Measurements from ENCODE around the gene ZNF319. TPM values are rescaled to one million over a fixed set of nuclear protein-coding genes. Genes with fewer than 3 reads are reported as not detected.
"Not testable (repeated sequence)": the region's sequence is repeated elsewhere in the genome, so short reads cannot be mapped to it uniquely, and the experiment has no call there.

Gene ZNF319
- total RNA-seq, 1 donor from 2014 or later: 7.0 TPM

DNA sequence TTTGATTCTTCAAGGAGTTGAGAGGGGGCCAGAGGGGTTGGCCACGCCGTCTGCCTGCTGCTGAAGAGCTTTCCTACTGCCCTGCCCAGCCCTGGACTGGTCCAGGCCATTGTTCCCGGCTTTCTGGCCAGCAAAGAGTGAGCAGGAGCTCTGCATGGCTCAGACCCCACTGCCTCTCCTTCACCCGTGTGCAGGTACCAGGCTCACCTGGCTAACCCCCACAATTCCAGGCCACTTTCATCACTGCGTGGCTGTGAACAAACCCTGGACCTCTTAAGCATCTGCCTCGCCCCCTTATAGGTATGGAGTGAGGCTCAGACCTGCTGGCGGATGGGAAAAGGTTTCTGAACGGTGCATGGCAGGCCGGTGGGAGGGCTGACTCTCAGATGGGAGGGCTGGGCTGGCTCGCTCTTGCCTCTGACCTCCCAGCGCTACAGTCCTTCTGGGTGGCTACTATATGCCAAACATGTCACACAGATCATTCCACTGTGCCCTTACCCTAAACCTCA is 8.9 kb downstream of the ZNF319 start:
- DNase-seq (ENCODE audit: missing footprints) (no peak), ATAC-seq (no peak)
- intact Hi-C loops (cut with DNase I): no loop called here

DNA sequence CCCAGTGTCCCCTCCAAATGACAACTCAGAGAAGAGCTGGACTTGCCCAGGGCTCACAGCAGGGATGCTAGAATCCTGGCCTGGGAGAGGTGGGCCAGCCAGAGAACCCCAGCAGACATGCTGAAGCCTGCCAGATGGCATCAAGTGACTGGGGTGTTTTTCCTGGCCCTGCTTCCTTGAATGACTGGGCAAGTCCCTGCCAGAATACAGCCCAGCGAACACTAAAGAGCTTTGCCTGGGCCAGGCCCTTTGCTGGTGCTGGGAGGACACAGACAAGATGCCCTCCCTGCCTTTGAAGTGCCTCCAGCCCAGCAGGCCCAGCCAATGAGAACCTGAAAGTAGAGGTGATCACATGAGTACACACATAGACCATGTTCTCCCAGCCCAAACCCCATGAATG is 11.5 kb downstream of the ZNF319 start:
- DNase-seq (ENCODE audit: missing footprints): no peak
- peak; percentile 62 for ATAC-seq
- intact Hi-C loops (cut with DNase I): loop anchor here (5.0 kb wide), 1 partner anchor 52 kb away; no protein-coding TSS in a partner anchor

GRCh38 chr16:57987441-57988177 is 12.9 kb downstream of the ZNF319 start:
- intact Hi-C loops (cut with DNase I): loop anchor here (5.0 kb wide), 1 partner anchor 50 kb away; no protein-coding TSS in a partner anchor
- DNase-seq (ENCODE audit: missing footprints) (no peak), ATAC-seq (no peak)

GRCh38 chr16:57986196-57986595 is 14.3 kb downstream of the ZNF319 start:
- ATAC-seq (no peak), DNase-seq (ENCODE audit: missing footprints) (no peak)
- intact Hi-C loops (cut with DNase I): loop anchor here (5.0 kb wide), 1 partner anchor 49 kb away; no protein-coding TSS in a partner anchor

- DNase-seq (ENCODE audit: missing footprints): no peak
- intact Hi-C loops (cut with DNase I): loop anchor here (5.0 kb wide), 1 partner anchor 48 kb away; no protein-coding TSS in a partner anchor
- ATAC-seq: peak; percentile 36
Observed at GRCh38 chr16:57985204-57986181, 15.0 kb downstream of the ZNF319 start.

DNA sequence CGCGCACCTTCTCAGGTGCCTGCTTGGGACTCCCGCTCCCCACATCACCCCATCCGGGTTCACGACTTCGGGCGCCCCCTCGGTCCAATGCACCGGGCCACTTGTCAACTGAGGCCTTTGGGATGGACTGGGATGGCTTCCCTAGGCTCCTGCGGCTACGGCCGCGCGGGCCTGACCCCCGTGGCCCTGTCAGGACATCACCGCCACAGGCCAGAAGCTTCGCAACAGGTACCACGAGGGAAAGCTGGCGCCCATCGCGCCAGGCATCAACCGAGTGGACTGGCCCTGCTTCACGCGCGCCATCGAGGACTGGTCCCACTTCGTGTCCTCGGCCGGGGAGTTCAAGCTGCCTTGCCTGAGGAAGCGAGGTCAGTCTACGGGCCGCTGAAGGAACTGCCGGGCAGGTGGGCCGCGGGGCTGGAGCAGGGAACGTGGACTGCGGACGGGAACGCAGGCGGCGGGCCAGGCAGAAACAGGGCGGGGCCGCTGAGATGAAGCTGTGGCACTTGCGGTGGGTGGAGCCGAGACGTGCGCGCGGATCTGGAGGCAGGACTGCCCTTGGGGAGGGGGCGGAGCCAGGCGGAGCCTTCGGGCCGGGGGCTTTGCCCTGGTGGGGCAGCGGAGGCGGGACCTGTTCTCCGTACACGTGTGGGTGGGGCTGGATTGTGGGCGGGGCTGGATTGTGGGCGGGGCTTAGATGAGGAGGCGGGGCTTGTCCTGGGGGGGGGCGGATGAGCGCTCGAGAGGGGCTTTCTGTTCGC is 15.8 kb downstream of the ZNF319 start:
- DNase-seq (ENCODE audit: missing footprints): peak; percentile 94
- intact Hi-C loops (cut with DNase I): loop anchor here (5.0 kb wide), 1 partner anchor 47 kb away; no protein-coding TSS in a partner anchor
- ATAC-seq: peak; percentile 87

DNA sequence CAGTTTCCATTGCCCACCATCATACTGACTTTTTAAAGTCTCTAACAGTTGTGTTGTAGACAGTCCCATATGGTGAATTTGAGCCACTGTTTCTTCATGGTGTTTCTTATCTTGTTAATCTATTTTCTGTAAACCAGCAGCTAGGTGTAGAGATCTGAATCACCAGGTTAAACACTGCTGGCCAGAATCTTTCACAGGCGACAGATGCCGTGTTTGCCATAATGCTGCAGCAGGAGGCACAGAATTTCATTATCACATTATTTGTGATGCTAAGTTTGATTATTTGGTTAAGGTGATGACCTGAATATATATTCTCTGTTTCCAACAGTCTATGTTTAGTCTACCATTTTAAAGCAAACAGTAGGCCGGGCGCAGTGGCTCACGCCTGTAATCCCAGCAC is 18.1 kb downstream of the ZNF319 start:
- intact Hi-C loops (cut with DNase I): no loop called here
- no peak for DNase-seq (ENCODE audit: missing footprints)
- ATAC-seq: no peak

- ATAC-seq (no peak), DNase-seq (ENCODE audit: missing footprints) (no peak)
- intact Hi-C loops (cut with DNase I): no loop called here
Observed at GRCh38 chr16:57981636-57982035, 18.8 kb downstream of the ZNF319 start.

GRCh38 chr16:57979006-57979585 is 21.4 kb downstream of the ZNF319 start:
- intact Hi-C loops (cut with DNase I): no loop called here
- DNase-seq (ENCODE audit: missing footprints) (peak; percentile 21), ATAC-seq (no peak)

DNA sequence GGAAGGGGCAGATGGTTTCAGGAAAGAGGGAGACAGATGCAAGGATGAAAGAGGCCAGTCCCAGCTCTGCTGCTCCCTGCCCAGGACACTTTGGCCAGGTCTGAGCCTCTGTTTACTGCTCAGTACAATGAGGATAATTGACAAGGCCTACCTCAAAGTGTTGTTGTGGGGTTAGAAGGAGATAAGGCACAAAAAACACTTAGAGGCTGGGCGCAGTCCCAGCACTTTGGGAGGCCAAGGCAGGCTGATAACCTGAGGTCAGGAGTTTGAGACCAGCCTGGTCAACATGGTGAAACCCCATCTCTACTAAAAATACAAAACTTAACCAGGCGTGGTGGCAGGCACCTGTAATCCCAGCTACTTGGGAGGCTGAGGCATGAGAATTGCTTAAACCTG is 22.4 kb downstream of the ZNF319 start:
- intact Hi-C loops (cut with DNase I); ATAC-seq: not testable (repeated sequence)
- DNase-seq (ENCODE audit: missing footprints): peak; percentile 37

DNA sequence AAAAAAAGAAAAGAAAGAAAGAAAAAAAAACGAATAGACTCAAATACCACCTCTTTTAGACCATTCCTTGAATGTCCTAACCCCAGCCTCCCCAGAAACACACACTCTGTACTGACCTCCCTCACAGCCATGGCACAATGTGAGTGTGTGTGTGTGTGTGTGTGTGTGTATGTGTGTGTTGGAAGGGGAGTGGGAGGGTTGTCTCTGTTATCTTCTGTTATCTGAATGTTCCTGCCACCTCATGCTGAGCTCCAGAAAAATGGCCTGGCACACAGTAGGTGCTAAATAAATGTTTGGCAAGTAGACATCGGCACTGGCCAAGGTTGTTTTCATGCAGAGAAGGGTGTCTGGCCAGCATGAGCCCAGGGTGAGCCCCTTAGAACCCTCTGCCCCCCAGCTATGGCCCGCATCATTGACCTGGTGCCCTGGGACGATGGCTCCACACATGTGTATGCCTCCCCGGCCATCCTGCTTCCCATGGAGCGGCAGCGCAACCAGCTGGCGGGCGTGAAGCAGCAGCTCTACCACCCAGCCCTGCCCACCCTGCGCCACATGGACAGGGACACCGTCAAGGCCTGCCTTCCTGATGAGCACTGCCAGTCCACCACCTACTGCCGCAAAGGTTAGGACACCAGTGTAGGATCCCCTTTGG is 22.9 kb downstream of the ZNF319 start:
- intact Hi-C loops (cut with DNase I): no loop called here
- ATAC-seq (peak; percentile 17), DNase-seq (ENCODE audit: missing footprints) (peak; percentile 63)

- intact Hi-C loops (cut with DNase I): no loop called here
- ATAC-seq: peak; percentile 84
- peak; percentile 50 for DNase-seq (ENCODE audit: missing footprints)
Observed at GRCh38 chr16:57976331-57976796, 24.1 kb downstream of the ZNF319 start.

DNA sequence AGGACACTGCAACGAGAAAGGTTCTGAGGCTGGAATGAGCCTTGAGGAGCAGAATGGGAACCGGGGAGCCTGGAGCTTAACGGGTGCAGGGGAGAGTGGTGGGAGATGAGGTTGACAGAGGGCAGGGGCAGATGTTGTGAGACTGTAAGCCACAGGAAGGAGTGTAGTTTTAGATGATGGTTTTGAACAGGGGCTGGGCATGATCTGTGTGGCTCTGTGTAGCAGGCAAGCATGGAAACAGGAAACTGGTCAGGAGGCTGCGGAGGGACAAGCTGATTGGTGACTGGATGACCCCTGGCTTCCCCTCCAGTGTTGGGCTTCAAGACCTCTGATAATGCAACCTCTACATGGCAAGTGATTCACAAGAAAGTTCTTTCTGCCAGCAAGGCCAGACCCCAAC is 28.2 kb downstream of the ZNF319 start:
- intact Hi-C loops (cut with DNase I): no loop called here
- no peak for ATAC-seq
- no peak for DNase-seq (ENCODE audit: missing footprints)

GRCh38 chr16:57971848-57972247 is 28.6 kb downstream of the ZNF319 start:
- intact Hi-C loops (cut with DNase I): no loop called here
- ATAC-seq (no peak), DNase-seq (ENCODE audit: missing footprints) (peak; percentile 4)

GRCh38 chr16:57970970-57971369 is 29.5 kb downstream of the ZNF319 start, which contains the start of gene CNGB1:
CNGB1 (minus strand) TSS chr16:57971128; CDS start chr16:57967286, 3,842 bp downstream.
- intact Hi-C loops (cut with DNase I): no loop called here
- DNase-seq (ENCODE audit: missing footprints): peak; percentile 30
- no peak for ATAC-seq

GRCh38 chr16:57970319-57970718 is 30.2 kb downstream of the ZNF319 start:
- ATAC-seq (no peak), DNase-seq (ENCODE audit: missing footprints) (no peak)
- intact Hi-C loops (cut with DNase I): no loop called here

- ATAC-seq (no peak), DNase-seq (ENCODE audit: missing footprints) (peak; percentile 42)
- intact Hi-C loops (cut with DNase I): no loop called here
Observed at GRCh38 chr16:57969451-57970123, 30.9 kb downstream of the ZNF319 start.

All from Right ventricle myocardium inferior (tissue), 1 donor.